GM21515 (cell line): ENCODE data around the gene ACTN4.
"Not testable (repeated sequence)": the region's sequence is repeated elsewhere in the genome, so short reads cannot be mapped to it uniquely, and the experiment has no call there.

Source experiments
- ATAC-seq: cut with Tn5 transposase; IDR thresholded peaks from one replicate; pipeline ENCODE4 v1.9.1; 2021; ENCODE audit not compliant: unreplicated experiment

ACTN4 gene

DNA sequence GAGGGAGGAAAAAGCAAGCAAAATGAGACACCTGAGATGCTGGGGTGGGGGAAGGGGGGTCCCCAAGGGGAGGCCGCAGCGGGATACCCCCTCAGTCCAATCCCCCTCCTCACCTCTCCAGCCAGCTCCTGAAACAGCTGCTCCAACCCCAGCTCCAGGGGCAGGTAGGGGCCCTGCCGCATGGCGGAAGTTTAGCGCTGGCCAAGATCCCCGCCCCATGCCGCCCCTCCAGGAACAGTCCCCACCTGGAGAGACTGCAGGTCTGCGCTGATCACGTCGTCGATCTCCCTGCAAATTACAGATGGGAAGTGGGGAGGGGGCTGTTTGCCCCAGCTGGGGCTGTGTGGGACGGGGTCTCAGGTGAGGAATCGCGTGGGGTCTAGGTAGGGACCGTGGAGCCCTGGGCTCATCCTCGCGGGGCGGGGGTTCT lies 87.8 kb downstream of the ACTN4 start:
- no peak for ATAC-seq

DNA sequence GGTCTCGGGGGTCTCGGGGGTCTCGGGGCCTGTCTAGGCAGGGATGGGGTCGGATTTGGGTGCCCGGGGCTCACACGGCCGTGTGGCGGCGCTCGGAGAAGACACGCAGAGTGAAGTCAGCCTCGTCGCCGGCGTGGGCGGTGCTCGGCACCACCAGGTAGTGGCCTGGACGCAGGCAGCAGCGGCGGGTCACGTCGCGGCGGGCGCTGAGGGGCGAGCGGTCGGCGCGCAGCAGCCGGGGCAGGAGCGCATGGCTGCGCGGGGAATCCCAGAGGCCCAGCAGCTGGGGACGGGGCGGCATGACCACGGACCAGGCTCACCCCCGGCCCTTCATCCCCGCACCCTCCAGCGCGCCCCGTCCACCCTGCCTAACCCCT lies 88.6 kb downstream of the ACTN4 start:
- no peak for ATAC-seq

DNA sequence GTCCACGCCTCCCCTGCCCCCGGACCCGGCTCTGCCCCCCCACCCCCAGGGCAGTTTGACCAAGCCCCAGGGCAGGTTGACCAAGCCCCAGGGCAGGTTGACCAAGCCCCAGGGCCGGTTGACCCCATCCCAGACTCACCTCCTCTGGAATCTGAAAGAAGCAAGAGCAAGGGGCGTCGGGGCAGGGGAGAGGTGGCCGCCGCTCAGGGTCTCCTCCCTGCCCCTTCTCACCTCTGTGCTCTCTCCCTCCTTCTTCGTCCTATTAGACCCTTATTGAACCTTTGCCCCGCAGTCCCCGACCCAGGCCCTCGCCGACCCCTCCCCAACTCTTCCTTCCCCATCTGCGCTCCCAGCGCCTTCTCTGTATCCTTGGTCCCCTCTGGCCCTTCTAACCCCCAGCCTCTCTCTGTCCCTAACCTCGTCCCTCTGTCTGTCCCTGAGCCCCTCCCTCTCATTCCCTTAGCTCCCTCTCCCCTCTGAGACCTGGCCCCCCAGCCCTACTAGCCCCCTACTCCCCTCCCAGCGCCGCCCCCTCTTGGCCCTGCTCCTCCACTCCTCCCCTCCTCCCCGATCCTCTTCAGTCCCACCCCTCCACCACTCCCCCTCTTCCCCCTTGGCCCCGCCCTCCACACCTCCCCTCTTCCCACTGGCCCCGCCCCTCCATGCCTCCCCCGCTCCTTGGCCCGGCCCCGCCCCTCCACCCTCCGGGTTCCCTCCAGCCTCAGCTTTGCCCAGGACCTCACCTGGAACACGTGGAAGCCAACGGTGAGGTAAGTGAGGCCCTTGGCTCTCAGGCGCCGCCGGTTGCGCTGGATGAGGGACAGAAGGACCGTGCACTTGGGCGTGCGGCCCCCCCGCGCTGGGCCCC lies 89.2 kb downstream of the ACTN4 start:
- ATAC-seq, result no peak

DNA sequence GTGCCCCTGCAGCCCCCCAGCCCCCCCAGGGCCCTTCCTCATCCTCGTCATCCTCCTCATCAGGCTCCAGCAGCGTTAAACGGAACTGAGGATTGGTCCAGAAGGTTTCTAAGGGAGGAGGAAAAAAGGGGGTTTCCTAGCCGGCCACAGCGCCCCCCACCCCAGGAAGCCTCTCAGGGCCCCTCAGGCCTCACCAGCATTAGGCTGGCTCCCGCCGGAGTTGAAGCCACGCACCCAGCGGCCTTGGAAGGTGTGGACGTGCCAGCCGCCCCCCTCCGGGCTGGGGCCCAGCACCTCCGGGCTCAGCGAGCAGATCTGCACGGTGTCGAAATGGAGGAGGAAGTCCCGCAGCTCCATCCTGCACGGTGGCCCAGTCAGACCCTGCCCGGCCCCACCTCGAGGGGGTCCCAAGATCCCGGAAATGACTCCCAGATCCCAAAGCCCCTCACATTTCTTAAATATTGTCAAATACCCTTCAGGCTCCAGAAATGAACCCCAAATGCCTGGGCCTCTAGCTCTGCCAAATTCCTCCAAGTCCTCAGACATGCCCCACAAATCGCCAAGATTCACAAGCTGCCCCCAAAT lies 89.9 kb downstream of the ACTN4 start:
- no peak for ATAC-seq

DNA sequence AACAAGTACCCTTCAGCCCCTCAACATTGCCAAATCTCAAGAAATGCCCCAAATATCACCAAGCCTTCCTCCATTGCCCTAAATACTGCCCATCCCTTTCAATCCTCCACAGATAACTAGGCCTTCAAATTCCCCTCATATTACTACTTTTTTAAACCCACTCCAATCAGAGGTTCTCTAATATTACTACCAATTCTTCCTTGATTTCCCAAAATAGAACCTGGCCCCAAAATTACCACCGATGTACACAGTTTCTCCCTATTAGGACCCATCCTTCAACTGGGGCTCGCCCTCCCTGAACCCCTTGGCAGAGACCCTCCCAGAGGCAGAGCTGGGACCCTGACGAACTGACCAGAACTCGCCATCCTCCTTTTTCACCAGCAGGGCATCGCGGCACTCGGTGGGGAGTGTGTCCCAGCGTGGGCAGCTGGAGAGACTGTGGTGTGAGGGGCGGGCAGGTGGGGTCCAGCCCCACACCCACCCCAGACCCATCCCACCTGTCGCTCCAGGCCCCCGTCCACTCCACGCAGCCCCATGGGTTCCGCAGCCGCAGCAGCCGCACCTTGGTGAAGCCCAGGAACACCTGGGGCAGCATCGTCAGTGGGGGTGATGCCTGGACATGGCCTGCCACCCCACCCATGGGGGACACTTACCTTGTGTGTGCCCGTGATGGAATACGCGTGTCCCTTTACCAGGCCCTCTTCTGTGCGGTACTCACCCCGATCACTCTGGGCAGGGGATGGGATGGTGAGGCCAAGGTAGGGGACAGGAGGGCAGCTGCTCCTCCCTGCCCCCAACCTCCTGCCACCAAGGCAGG lies 90.7 kb downstream of the ACTN4 start:
- ATAC-seq, result no peak

DNA sequence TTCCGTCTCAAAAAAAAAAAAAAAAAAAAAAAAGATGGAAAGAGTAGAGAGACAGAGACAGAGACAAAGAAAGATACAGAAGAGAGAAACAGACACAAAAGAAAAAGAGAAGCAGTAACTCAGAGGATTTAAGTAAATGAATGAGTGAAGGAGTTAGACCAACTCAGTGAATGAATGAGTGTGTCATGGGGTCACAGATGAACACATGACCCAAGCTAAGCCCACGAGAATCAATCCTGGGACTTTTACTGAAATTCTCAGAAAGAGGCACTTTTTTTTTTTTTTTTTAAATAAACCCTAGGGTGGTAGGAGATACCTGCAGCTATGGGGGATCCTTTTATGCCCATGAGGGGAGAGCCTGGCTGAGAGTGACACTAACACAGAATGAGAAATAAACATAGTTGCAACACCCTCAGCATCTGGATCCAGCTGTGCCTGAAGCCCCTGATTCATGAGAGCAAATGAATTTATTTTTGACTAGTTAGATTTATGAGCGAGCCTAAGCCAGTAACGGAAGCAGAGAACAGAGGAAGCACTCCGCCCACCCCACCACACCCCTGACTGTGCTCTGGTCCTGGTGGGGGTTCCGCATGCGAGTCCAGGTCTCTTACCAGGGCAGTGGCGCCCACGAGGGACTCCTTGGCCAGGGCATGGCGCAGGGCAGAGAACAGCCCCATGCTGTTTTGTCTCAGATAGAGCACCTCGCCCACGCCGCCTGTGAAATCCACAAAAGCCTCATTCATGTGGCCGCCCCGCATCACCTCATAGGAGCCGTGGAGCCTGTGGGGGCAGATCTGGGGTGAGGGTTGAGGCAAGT lies 92.2 kb downstream of the ACTN4 start:
- ATAC-seq, result no peak

DNA sequence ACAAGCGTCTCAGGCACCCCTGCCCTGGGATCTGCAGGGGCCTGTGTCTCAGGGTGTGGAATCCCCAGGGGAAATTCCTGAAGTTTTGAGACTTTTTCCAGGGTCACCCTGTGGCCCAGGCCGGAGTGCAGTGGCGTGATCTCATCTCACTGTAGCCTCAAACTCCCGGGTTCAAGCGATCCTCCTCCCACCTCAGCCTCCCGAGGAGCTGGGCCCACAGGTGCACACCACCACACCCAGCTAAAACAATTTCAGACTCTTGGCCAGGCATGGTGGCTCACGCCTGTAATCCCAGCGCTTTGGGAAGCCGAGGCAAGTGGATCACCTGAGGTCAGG lies 92.8 kb downstream of the ACTN4 start:
- ATAC-seq, result no peak

DNA sequence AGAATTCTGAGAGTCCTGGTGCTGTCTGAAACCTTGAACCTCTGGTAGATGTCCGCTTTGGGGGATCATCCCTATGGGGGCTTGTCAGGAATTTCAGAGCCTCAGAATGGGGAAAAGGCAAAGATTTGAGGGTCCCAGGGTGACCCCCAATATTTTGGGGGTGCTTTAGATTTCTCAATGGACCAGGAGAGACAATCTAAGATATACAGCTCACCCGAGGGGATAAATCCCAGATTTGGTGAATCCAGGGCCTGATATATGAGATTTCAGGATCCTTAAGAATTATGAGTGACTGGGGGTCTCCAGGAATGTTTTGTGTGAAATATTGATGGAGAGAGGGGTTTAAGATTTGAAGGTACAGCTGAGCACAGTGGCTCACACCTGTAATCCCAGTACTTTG lies 93.5 kb downstream of the ACTN4 start:
- ATAC-seq, result no peak

DNA sequence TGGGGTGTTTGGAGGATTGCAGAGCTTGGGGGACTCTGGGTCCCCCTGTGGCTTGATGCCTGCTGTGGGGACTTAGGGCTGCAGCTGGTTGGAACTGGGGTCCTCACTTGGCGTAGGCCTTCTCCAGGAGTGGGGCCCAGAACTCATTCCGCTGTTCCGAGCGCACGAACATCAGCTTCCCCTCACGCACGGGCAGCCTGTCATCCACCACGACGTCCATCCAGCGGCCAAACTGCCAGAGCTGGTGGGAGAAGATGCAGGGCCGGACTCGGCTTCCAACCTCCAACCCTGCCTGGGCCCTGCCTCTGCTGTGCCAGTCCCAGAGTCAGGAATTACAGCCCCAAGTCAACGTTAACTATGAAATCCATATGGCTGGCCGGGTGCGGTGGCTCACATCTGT lies 94.2 kb downstream of the ACTN4 start:
- ATAC-seq, result no peak

DNA sequence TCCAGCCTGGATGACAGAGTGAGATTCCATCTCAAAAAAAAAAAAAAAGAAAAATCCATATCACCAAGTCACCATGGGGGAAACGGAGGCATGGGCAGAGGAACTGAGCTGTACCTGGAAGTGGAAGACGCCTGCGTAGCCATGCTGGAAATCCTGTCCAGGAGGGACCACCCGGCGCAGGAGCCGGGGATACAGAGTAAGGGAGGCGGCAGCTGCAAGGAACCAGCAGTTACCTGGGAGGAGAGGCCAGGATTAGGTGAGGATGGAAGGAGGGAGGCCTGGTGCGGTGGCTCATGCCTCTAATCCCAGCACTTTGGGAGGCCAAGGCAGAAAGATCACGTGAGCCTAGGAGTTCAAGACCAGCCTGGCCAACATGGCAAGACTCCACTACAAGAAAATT lies 94.8 kb downstream of the ACTN4 start:
- ATAC-seq, result no peak

DNA sequence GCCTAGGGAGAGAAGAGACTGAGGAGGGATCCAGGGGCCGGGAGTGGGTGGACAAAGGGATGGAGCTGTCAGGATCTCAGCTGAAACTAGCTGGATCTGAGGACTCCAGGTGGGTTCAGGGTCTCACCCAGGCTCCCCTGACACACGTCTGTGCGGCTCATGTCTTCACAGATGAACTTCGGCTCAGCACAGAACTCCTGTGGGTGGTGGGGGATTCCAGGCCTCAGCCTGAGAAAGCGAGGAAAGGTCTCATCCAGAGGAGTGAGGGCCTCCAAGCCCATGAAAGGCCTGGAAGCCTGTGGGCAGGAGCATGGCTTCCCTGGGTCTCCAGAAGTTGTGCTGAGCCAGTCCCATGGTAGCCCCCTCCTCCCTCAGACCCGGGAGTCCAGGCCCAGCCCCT lies 95.5 kb downstream of the ACTN4 start:
- no peak for ATAC-seq

DNA sequence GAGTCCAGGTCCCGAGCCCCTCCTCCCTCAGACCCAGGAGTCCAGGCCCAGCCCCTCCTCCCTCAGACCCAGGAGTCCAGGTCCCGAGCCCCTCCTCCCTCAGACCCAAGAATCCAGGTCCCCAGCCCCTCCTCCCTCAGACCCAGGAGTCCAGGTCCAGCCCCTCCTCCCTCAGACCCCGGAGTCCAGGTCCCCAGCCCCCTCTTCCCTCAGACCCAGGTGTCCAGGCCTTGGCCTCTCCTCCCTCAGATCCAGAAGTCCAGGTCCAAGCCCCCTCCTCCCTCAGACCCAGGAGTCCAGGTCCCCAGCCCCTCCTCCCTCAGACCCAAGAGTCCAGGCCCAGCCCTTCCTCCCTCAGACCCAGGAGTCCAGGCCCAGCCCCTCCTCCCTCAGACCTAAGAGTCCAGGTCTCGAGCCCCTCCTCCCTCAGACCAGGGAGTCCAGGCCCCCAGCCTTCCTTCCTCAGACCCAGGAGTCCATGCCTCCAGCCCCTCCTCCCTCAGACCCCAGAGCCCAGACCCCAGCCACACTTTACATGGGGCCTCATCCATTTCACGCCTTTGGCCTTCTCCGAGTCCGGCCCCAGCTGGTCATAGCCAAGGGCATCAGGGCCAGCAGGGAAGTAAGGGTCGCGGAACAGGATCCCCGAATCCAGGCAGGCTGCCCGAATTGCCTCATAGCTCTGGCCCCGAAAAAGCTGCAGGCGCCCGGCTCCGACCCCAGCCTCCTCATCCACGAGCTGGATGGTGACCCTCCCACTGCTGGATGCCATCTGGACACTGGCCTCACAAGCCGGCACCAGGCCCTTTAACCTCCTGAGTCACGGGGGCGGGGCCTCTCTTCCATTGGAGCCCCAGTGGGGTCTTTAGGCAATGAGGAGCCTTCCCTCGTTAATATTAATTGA lies 96.2 kb downstream of the ACTN4 start:
- no peak for ATAC-seq

DNA sequence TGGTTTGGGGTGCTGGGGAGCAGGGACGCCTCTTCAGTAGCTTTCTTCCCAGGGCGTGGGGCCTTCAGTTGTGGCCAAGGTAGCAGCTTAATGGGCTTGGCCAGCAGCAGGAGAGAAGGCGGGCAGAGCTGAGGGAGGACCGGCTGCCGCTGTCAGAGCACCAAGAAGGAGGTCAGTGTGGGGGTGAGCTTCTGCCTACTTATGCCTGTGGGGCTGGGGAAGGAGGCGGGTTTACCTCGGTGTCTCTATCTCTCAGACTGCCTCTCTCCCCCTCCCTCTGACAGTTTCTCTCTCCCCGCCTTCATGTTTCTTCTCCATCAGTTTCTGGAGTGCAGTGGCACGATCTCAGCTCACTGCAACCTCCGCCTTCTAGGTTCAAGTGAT lies 96.8 kb downstream of the ACTN4 start, which contains the start of gene CAPN12:
Gene CAPN12, minus strand, starts transcription at position 177 of the 384 bp plus-strand sequence. CDS start 309 bp downstream, outside the sequence.
- no peak for ATAC-seq

DNA sequence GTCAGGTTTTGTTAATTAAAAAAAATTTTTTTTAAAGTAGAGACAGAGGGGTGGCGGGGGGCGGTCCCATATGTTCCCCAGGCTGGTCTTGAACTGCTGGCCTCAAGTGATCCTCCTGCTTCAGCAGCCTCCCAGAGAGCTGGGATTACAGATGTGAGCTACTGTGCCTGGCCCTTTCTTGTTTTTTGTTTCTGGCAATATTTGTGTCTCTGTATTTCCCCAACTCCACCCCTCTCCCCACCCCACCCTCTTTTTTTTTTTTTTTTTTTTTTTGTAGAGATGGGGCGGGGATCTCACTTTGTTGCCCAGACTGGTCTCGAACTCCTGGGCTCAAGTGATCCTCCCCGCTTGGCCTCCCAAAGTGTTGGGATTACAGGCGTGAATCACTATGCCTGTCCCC lies 97.4 kb downstream of the ACTN4 start:
- no peak for ATAC-seq

DNA sequence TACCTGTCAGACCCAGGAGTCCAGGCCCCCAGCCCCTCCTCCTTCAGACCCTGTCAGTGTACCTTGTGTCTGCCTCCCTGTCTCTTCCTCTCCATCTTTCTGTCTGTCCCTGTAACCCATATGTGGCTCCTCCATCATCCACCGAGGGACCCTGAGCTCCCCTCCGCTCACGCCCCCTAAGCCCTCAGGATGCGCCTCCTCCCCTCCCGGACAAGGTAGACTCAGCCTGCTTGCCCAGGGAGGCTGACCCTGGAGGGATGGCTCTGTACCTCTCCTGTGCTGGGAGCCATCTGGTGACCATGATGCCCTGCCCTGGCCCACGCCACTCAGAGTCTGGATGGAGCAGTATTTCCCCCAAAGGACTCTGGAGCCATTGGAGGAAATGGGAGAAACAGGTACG lies 97.9 kb downstream of the ACTN4 start:
- no peak for ATAC-seq

DNA sequence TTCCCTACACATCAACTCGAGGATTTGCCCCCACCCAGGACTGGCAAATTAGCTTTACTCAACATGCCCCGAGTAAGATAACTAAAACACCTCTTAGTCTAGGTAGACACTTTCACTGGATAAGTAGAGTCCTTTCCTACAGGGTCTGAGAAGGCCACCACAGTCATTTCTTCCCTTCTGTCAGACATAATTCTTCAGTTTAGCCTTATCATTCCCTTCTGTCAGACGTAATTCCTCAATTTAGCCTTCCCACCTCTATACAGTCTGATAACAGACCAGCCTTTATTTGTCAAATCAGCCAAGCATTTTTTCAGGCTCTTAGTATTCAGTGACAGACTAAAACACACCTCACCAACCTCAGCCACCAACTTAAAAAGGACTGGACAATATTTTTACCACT lies 106.3 kb downstream of the ACTN4 start:
- ATAC-seq, result not testable (repeated sequence)

DNA sequence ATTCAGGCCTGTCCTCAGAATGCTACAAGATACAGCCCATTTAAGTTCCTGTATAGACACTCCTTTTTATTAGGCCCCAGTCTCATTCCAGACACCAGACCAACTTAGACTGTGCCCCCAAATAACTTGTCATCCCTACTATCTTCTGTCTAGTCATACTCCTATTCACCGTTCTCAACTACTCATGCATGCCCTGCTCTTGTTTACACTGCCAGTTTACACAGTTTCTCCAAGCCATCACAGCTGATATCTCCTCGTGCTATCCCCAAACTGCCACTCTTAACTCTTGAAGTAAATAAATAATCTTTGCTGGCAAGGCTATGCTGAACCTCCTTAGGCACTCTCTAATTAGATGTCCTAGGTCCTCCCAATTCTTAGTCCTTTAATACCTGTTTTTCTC lies 106.7 kb downstream of the ACTN4 start:
- not testable (repeated sequence) for ATAC-seq

DNA sequence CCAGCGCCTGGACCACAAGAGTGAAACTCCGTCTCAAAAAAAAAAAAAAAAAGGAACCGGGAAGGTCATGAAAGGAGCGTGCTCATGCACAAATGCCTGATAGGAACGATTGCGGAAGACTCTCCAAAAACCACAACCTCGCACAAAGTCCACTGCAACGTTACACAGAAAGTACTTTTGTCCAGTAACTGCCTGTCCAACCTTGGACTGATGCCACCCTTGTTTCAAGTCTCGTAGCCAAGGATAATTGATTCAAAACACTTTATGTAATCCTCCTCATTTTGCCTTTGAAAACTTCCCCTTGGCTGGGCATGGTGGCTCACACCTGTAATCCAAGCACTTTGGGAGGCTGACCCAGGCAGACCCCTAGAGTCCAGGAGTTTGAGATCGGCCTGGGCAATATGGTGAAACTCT lies 112.1 kb downstream of the ACTN4 start:
- ATAC-seq, result no peak

DNA sequence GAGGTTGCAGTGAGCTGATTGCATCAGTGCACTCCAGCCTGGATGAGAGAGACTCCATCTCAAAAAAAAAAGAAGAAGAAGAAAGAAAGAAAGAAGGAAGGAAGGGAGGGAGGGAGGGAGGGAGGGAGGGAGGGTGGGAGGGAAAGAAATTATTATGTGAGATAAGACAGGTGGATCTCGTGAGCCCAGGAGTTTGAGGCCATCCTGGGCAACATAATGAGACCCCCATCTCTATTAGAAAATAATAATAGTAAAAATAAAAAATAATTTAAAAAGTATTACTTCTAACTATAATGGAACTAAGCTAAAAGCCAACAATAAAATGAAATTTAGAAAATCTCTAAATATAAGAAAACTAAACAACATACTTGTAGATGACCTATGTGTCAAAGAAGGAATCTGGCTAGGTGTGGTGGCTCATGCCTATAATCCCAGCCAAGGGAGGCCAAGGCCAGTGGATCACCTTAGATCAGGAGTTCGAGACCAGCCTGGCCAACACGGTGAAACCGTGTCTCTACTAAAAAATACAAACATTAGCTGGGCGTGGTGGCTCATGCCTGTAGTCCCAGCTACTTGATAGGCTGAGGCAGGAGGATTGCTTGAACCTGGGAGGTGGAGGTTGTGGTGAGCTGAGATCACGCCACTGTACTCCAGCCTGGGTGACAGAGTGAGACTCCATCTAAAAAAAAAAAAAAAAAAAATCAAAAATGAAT lies 113.5 kb downstream of the ACTN4 start:
- not testable (repeated sequence) for ATAC-seq
